GM18861 (cell line): ENCODE data around the gene VPS37B.
"Not testable (repeated sequence)": the region's sequence is repeated elsewhere in the genome, so short reads cannot be mapped to it uniquely, and the experiment has no call there.

Experiments
- ATAC-seq: cut with Tn5 transposase; IDR thresholded peaks from one replicate; pipeline ENCODE4 v1.9.1; 2021; ENCODE audit not compliant: unreplicated experiment

Gene VPS37B

GRCh38 chr12:122895704-122896636, at the start of gene VPS37B:
VPS37B (minus strand) TSS chr12:122896124; CDS start chr12:122896062, 62 bp downstream.
- ATAC-seq: peak; percentile 36

- ATAC-seq: no peak
These were observed 49.0 kb upstream of the VPS37B start for GRCh38 chr12:122944605-122945592.

GRCh38 chr12:122943196-122943595, 47.3 kb upstream of the VPS37B start:
- ATAC-seq: no peak

- ATAC-seq: no peak
These were observed 46.7 kb upstream of the VPS37B start for GRCh38 chr12:122942637-122943036.

- ATAC-seq: not testable (repeated sequence)
These were observed 45.4 kb upstream of the VPS37B start for GRCh38 chr12:122941351-122941750.

- ATAC-seq: no peak
These were observed 43.2 kb upstream of the VPS37B start for GRCh38 chr12:122939125-122939524.

GRCh38 chr12:122937622-122938091, 41.7 kb upstream of the VPS37B start:
- ATAC-seq: no peak

GRCh38 chr12:122935318-122935717, 39.4 kb upstream of the VPS37B start:
- no peak for ATAC-seq

- no peak for ATAC-seq
These were observed 38.8 kb upstream of the VPS37B start for GRCh38 chr12:122934722-122935121.

- no peak for ATAC-seq
These were observed 36.3 kb upstream of the VPS37B start for GRCh38 chr12:122932207-122932606.

- ATAC-seq: no peak
These were observed 33.9 kb upstream of the VPS37B start for GRCh38 chr12:122929812-122930211.

GRCh38 chr12:122929148-122929538, 33.2 kb upstream of the VPS37B start:
- no peak for ATAC-seq

- no peak for ATAC-seq
These were observed 32.7 kb upstream of the VPS37B start for GRCh38 chr12:122928404-122929147.

- ATAC-seq: no peak
These were observed 32.0 kb upstream of the VPS37B start for GRCh38 chr12:122927756-122928403.

GRCh38 chr12:122921917-122922316, 26.0 kb upstream of the VPS37B start:
- no peak for ATAC-seq

- no peak for ATAC-seq
These were observed 24.8 kb upstream of the VPS37B start for GRCh38 chr12:122920687-122921086.

GRCh38 chr12:122918827-122919226, 22.9 kb upstream of the VPS37B start:
- no peak for ATAC-seq

- ATAC-seq: no peak
These were observed 21.7 kb upstream of the VPS37B start for GRCh38 chr12:122917507-122918121.

GRCh38 chr12:122909442-122910288, 13.7 kb upstream of the VPS37B start:
- ATAC-seq: no peak
